ENCODE results near the gene IL17REL.

Gene IL17REL

DNA sequence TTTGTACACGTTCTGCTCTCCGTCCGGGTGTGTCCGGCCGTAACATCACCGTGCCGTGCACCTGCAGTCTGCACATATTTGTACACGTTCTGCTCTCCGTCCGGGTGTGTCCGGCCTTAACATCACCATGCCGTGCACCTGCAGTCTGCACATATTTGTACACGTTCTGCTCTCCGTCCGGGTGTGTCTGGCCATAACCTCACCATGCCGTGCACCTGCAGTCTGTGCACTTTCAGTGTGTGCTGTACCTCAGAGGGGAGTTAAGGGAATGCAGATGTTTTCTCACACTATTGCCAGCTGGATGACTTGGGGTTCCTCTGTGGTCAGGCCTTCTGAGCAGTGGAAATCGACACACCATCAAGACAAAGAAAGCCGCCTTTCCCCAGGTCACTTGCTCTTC lies 41.3 kb upstream of the IL17REL start:
- no peak for TF ChIP-seq SPI1 (IDR thresholded peaks at IDR 0.05; ENCODE audit: borderline replicate concordance, low read depth)
- TF ChIP-seq POLR2AphosphoS5 (IDR thresholded peaks at IDR 0.05; ENCODE audit: low read depth): no peak
- TF ChIP-seq, protein P1, sequence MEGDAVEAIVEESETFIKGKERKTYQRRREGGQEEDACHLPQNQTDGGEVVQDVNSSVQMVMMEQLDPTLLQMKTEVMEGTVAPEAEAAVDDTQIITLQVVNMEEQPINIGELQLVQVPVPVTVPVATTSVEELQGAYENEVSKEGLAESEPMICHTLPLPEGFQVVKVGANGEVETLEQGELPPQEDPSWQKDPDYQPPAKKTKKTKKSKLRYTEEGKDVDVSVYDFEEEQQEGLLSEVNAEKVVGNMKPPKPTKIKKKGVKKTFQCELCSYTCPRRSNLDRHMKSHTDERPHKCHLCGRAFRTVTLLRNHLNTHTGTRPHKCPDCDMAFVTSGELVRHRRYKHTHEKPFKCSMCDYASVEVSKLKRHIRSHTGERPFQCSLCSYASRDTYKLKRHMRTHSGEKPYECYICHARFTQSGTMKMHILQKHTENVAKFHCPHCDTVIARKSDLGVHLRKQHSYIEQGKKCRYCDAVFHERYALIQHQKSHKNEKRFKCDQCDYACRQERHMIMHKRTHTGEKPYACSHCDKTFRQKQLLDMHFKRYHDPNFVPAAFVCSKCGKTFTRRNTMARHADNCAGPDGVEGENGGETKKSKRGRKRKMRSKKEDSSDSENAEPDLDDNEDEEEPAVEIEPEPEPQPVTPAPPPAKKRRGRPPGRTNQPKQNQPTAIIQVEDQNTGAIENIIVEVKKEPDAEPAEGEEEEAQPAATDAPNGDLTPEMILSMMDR (IDR thresholded peaks at IDR 0.05; ENCODE audit: insufficient read depth, low read length): no peak
- TF ChIP-seq, protein P2, sequence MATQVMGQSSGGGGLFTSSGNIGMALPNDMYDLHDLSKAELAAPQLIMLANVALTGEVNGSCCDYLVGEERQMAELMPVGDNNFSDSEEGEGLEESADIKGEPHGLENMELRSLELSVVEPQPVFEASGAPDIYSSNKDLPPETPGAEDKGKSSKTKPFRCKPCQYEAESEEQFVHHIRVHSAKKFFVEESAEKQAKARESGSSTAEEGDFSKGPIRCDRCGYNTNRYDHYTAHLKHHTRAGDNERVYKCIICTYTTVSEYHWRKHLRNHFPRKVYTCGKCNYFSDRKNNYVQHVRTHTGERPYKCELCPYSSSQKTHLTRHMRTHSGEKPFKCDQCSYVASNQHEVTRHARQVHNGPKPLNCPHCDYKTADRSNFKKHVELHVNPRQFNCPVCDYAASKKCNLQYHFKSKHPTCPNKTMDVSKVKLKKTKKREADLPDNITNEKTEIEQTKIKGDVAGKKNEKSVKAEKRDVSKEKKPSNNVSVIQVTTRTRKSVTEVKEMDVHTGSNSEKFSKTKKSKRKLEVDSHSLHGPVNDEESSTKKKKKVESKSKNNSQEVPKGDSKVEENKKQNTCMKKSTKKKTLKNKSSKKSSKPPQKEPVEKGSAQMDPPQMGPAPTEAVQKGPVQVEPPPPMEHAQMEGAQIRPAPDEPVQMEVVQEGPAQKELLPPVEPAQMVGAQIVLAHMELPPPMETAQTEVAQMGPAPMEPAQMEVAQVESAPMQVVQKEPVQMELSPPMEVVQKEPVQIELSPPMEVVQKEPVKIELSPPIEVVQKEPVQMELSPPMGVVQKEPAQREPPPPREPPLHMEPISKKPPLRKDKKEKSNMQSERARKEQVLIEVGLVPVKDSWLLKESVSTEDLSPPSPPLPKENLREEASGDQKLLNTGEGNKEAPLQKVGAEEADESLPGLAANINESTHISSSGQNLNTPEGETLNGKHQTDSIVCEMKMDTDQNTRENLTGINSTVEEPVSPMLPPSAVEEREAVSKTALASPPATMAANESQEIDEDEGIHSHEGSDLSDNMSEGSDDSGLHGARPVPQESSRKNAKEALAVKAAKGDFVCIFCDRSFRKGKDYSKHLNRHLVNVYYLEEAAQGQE (IDR thresholded peaks at IDR 0.05; ENCODE audit: insufficient replicate concordance, low read depth): no peak
- no peak for TF ChIP-seq GABPA (IDR thresholded peaks at IDR 0.05; ENCODE audit: low read depth)
- no peak overlapping the region for H3K27ac ChIP-seq (replicated peaks)
- no peak overlapping the region for H3K4me3 ChIP-seq (replicated peaks; ENCODE audit: insufficient read depth, low read length)
- H3K27me3 ChIP-seq (ENCODE audit: insufficient read depth, poor library complexity, severe bottlenecking): peaks cover 2% of the 10 kb centered on the region
- no peak for DNase-seq (ENCODE audit: low read depth in 1 of 2, low spot score in 1 of 2)

DNA sequence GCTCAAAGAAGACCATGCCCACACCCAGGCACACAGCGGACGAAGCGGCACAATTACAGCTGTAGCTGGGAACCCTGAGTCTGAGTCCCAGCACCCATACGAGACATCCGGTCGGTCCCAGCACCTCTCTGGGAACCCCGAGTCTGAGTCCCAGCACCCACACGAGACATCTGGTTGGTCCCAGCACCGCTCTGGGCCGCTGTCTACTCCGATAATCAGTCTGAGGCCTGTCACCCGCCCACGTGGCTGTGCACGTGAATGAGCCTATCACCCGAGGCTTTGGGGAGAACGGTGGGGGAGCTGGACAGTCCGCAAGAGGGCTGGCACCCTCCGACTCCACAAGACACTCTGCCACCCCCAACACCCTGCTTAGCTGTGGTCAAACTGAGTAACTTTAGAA lies 39.4 kb upstream of the IL17REL start:
- no peak overlapping the region for H3K4me3 ChIP-seq (replicated peaks; ENCODE audit: insufficient read depth, low read length)
- no peak overlapping the region for H3K27ac ChIP-seq (replicated peaks)
- TF ChIP-seq, protein P1 (IDR thresholded peaks at IDR 0.05; ENCODE audit: insufficient read depth, low read length): no peak
- no peak for TF ChIP-seq SPI1 (IDR thresholded peaks at IDR 0.05; ENCODE audit: borderline replicate concordance, low read depth)
- TF ChIP-seq GABPA (IDR thresholded peaks at IDR 0.05; ENCODE audit: low read depth): no peak
- TF ChIP-seq POLR2AphosphoS5 (IDR thresholded peaks at IDR 0.05; ENCODE audit: low read depth): no peak
- TF ChIP-seq, protein P2 (IDR thresholded peaks at IDR 0.05; ENCODE audit: insufficient replicate concordance, low read depth): no peak
- no peaks in the 10 kb centered on the region for H3K27me3 ChIP-seq (ENCODE audit: insufficient read depth, poor library complexity, severe bottlenecking)
- no peak for DNase-seq (ENCODE audit: low read depth in 1 of 2, low spot score in 1 of 2)

DNA sequence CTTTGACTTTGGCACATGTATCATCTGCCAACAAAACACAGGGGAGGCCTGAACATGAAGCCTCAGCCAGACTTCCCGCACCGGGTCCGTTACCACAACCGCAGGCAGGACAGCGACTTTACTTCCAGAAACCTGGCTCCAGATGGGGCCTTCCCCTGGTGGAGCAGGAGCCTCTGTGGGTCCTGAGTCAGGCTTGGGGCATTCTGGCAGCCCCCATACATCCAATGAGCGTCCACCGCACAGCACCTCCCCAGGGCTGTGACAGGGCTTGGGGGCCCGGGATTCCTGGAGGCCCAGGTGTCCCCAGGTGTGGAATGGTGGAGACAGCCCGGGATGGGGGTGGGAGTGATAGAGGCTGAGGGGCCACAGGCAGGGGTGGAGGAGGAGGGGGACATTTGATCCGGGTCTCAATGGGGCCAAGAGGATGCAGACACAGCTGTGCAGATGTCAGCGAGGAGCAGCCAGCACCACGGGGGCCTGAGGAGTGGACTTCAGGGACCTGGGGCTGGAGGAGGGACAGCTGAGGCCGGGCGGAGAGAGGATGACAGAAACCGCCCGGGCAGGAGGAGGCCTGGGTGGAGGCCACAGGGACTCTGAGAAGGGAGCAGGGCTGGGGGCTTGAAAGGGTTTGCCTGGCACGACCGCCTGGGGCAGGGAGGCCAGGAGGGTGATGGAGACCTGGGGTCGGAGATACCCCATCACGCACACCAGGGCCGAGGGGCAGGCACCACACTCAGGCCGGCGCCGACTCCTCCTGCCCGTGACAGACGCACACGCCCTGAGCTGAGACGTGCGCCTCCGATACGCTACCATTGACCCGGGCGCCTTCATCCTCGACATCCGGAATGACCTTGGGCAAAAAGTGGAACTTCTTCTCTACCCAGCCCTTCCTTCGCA lies 37.0 kb upstream of the IL17REL start:
- peaks cover 9% of the 10 kb centered on the region for H3K27me3 ChIP-seq (ENCODE audit: insufficient read depth, poor library complexity, severe bottlenecking)
- no peak overlapping the region for H3K4me3 ChIP-seq (replicated peaks; ENCODE audit: insufficient read depth, low read length)
- TF ChIP-seq POLR2AphosphoS5 (IDR thresholded peaks at IDR 0.05; ENCODE audit: low read depth) (no peak), SPI1 (IDR thresholded peaks at IDR 0.05; ENCODE audit: borderline replicate concordance, low read depth) (no peak), GABPA (IDR thresholded peaks at IDR 0.05; ENCODE audit: low read depth) (no peak)
- TF ChIP-seq, protein P2 (IDR thresholded peaks at IDR 0.05; ENCODE audit: insufficient replicate concordance, low read depth): no peak
- TF ChIP-seq, protein P1 (IDR thresholded peaks at IDR 0.05; ENCODE audit: insufficient read depth, low read length): no peak
- DNase-seq (ENCODE audit: low read depth in 1 of 2, low spot score in 1 of 2): no peak
- H3K27ac ChIP-seq (replicated peaks): no peak overlapping the region

Data from HL-60 (cell line).